ENCODE results near the gene WDR44. TPM values are rescaled to one million over a fixed set of nuclear protein-coding genes. Genes with fewer than 3 reads are reported as not detected.
A peak's percentile ranks its signal among the peaks of the same experiment; 100 is the strongest.
"Not testable (repeated sequence)": the region's sequence is repeated elsewhere in the genome, so short reads cannot be mapped to it uniquely, and the experiment has no call there.

Gene WDR44
- total RNA-seq, result 12.0 TPM
- long read RNA-seq, full-length matches to known transcripts, result 15 of 27 reads
- long read RNA-seq, partial matches to known transcripts, result 10 of 27 reads
- long read RNA-seq, other reads (novel, unspliced or antisense), result 2 of 27 reads

GRCh38 chrX:118345464-118346257 is at the start of gene WDR44:
Gene WDR44, plus strand, starts transcription at chrX:118346106. Its CDS starts 398 bp downstream, at chrX:118346504.
- intact Hi-C loops (cut with DNase I), result no loop called here
- DNase-seq (peak; percentile 95), ATAC-seq (ENCODE audit: poor library complexity) (peak; percentile 99)

- ATAC-seq (ENCODE audit: poor library complexity); DNase-seq; intact Hi-C loops (cut with DNase I): not testable (repeated sequence)
These were observed 40.1 kb upstream of the WDR44 start for GRCh38 chrX:118305827-118306226.

GRCh38 chrX:118315529-118315928 is 30.4 kb upstream of the WDR44 start:
- ATAC-seq (ENCODE audit: poor library complexity) (no peak), DNase-seq (no peak)
- intact Hi-C loops (cut with DNase I), result no loop called here

DNA sequence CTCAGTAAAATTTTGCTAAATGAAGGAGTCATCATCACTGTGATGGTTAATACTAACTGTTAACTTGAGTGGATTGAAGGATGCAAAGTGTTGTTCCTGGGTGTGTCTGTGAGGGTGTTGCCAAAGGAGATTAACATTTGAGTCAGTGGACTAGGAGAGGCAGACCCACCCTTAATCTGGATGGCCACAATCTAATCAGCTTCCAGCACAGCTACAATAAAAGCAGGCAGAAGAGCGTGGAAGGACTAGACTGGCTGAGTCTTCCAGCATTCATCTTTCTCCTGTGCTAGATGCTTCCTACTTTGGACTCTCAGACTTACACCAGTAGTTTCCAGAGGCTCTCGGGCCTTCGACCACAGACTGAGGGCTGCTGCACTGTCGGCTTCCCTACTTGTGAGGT is 21.3 kb upstream of the WDR44 start:
- no peak for DNase-seq
- no peak for ATAC-seq (ENCODE audit: poor library complexity)
- intact Hi-C loops (cut with DNase I), result no loop called here

DNA sequence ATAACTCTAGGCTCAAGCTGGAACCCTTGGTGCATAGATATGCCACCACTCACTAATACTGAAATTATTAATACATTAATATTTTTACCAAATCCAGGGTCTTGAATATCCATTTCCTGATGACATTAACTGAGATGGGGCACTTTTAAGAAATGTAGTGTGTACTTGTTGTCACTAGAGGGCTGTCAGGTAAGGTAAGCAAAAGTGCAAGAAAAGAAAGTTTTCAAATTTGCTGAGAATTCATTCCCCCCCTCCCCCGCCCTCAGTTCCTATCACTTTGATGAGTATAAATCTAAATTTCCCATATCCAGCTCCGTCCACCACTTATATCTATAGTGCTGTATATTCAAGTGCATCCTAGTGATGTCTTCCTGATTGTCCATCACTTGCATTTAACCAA is 20.5 kb upstream of the WDR44 start:
- intact Hi-C loops (cut with DNase I), result no loop called here
- no peak for ATAC-seq (ENCODE audit: poor library complexity)
- DNase-seq, result no peak

- DNase-seq (no peak), ATAC-seq (ENCODE audit: poor library complexity) (no peak)
- intact Hi-C loops (cut with DNase I), result no loop called here
These were observed 16.7 kb upstream of the WDR44 start for GRCh38 chrX:118329175-118329574.

DNA sequence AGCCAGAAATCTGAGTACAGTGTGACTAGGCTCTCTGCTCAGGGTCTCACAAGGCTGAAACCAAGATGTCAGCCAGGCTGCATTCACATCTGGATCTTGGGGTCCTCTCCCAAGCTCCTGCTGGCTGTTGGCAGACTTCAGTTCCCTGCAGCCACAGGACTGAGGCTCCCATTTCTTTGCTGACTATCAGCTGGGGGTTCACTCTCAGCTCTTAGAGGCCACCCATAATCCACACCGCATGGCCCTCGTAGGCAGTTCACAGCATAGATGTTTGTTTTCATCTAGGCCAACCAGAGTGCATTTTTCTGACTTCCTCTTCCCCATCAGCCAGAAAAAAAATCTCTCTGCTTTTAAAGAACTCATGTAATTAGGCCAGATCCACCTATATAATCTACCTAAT is 8.2 kb upstream of the WDR44 start:
- intact Hi-C loops (cut with DNase I), result no loop called here
- DNase-seq (no peak), ATAC-seq (ENCODE audit: poor library complexity) (no peak)

GRCh38 chrX:118338930-118339329 is 7.0 kb upstream of the WDR44 start:
- intact Hi-C loops (cut with DNase I), result no loop called here
- DNase-seq (no peak), ATAC-seq (ENCODE audit: poor library complexity) (no peak)

DNA sequence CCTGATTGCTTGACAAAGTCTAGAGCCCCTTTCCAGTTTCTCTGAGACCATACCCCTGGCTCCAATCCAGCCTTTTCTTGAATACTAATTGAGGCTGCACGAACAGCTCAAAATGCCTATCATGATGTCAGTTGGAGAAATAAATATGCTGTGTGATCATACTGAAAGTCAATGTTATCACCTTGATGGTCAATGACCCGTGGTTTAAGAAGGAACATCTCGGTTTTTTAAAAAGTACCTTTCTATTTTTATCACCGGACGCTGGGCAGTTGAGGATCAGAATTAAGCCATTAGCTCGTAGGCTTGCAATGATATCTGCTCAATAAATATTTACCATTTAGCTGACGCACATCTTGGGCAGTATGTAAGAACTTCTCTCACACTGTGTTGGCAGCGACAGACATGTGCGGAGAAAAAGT is 852 bp upstream of the WDR44 start:
- no peak for ATAC-seq (ENCODE audit: poor library complexity)
- DNase-seq, result no peak
- intact Hi-C loops (cut with DNase I), result no loop called here

GRCh38 chrX:118346258-118347094 is 570 bp downstream of the WDR44 start:
- intact Hi-C loops (cut with DNase I), result no loop called here
- ATAC-seq (ENCODE audit: poor library complexity) (peak; percentile 55), DNase-seq (peak; percentile 57)

DNA sequence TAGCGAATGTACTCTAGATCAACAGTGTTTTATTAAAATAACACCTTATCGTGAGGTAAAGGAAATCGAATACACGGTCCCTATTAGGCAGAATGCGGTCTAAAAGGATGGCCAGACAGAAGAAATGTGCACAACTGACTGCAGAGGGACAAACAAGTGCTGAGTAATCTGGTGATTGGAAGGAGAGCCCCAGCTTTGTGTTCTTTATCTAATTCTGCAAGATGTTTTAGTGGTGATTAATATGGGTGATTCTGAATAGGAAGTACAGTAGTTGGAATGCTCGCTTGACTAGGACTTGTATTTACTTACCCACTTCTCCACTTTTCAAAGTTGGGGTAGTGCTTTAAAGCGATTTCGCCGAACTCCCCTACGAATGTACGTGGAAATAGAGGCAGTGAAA is 1.2 kb downstream of the WDR44 start:
- no peak for ATAC-seq (ENCODE audit: poor library complexity)
- intact Hi-C loops (cut with DNase I), result no loop called here
- no peak for DNase-seq

GRCh38 chrX:118347736-118348135 is 1.8 kb downstream of the WDR44 start:
- ATAC-seq (ENCODE audit: poor library complexity), result no peak

DNA sequence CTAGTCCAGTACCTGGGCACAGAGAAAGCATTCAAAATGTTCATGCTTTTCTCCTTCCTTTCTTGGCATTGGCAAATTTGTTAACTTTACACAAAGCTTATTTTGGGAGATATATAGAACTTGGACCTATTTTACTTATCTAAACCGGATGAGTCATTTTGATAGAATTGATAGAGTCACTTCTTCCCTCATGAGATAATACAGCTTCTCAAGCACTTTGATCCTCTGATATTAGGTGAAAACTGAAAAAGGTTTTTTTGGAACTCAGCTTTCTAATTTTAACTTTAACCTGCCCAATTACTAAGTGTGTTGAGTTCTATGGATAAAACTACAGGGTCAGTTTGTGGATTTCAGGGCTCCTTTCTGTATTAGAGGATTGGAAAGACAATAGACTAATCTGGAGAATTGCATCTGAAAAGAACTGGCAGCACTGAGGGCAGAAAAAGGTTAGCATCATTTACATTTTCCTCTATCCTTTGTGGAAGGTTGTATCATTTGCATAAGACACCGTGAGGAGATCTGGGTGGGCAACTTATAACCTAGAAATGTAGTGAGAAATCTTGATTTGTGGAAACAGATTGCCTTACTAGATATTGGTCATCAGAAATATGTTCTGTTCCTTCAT is 2.4 kb downstream of the WDR44 start:
- intact Hi-C loops (cut with DNase I), result no loop called here
- ATAC-seq (ENCODE audit: poor library complexity) (no peak), DNase-seq (no peak)

More at GRCh38 chrX:118347736-118348135, 1.8 kb downstream of the WDR44 start:
- DNase-seq, result no peak
- intact Hi-C loops (cut with DNase I), result no loop called here

GRCh38 chrX:118349188-118349587 is 3.3 kb downstream of the WDR44 start:
- no peak for ATAC-seq (ENCODE audit: poor library complexity)
- intact Hi-C loops (cut with DNase I), result no loop called here
- no peak for DNase-seq

DNA sequence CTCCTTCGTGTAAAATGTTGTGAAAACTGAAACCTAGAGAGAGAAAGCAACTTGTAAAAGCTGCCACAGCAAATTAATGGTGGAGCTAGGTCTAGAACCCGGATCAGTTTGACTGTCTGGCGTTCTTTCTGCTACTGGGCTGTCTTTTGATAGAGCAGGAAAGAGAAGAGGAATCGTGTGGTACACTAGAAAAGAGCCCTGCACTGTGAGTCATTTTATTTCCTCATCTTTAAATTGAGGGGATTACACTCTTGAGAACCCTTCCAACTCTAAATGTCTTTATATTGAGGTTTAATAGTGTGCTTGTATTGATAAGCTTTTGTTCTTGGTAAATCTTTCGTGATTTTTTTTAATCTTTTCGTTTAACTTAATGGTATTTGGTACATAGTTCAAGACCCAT is 4.3 kb downstream of the WDR44 start:
- intact Hi-C loops (cut with DNase I), result no loop called here
- no peak for ATAC-seq (ENCODE audit: poor library complexity)

GRCh38 chrX:118350706-118351105 is 4.8 kb downstream of the WDR44 start:
- no peak for DNase-seq
- ATAC-seq (ENCODE audit: poor library complexity), result no peak
- intact Hi-C loops (cut with DNase I), result no loop called here

More for the DNA sequence above, 4.3 kb downstream of the WDR44 start:
- no peak for DNase-seq

DNA sequence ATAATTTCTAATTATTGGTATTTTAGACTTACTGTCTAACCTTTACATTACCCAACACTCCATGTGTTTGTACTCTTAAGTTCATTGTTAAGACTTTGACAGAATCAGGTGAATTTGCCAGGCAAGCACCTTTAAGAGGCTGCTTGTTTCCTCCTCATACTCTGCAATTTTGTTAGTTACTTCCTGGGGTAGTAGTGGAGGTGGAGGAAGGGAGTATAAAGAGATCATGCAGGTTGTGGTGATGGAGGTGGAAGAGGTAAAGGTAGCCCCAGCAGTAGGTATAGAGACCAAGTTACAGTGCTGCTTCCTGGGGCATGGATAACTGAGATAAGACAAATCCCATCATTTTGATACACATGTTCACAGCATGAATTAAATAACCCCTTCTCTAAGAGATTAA is 6.7 kb downstream of the WDR44 start:
- intact Hi-C loops (cut with DNase I), result no loop called here
- ATAC-seq (ENCODE audit: poor library complexity), result no peak
- DNase-seq, result no peak

- DNase-seq, result no peak
- no peak for ATAC-seq (ENCODE audit: poor library complexity)
- intact Hi-C loops (cut with DNase I), result no loop called here
These were observed 7.4 kb downstream of the WDR44 start for GRCh38 chrX:118353081-118353850.
